ENCODE results near the gene SRSF8.
A peak's percentile ranks its signal among the peaks of the same experiment; 100 is the strongest.

SRSF8 gene

DNA sequence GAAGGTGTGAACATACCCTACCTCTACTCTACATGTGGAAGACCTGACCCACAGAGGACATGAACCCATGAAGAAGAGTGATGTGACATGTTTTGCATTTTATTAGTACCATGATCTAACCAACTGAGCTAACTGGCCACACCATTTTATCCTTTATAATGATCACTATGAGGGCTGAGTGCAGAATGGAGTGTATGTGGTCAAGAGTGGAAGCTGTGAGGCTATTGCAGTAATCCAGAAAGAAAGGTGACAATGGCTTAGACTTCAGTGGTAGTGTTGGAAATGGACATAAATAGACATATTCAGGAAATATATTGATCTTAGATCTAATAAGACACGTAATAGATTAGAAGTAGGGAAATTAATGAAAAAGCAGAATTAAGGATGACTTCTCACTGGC, 3.8 kb downstream of the SRSF8 start:
- no peak for DNase-seq

DNA sequence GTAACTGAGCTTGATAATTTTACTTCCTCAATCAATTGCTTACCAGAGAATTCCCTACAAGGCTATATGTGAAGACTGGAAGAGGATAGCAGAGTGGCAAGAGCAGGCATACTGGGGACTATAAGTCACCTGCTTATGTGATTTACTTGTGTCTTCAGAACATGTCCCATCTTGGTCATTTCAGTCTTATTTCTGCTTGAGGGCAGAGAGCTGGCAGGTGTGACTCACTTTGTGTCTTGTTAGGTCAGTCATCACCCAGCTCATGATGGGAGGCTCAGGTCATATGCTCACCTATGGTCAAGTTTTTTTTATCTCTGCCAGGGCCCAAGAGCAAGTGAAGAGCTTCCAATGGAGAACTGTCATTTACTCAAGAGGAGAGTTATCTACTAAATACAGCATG, 6.2 kb downstream of the SRSF8 start:
- DNase-seq, result no peak

DNA sequence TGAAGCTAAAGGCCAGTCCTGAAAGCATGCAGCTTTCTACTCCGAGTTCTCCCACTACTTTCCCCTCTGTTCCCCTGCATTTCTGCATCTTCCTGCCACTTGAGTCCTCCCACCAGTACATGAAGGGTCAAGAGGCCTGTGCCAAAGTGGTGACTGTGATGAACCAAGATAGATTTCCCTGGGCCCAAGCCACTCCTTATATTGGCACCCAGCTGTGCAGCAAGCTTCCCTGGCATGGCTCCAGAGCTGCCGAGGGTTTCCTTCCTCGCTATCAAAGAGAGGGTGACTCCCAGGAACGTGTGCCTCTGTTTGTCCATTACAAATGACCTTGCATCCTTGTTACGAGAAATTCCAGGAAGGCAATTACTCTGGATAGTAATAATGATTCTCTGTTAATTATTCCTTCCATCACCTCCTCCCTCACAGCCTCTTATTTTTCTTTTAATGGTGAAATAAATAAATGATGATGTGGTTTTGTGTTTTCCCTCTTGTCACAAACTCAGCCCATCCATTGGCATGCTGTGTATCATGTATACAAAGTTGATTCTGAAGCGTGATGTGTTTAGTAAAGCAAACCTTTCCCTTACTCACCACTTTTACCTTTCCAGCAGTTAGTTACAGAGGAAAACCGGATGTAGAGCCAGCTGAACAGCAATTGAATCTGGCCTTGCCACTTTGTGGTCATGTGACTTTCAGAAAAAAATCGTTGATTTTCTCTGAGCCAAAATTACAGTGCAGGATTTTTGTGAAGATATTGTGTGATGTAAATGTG, 8.3 kb downstream of the SRSF8 start:
- DNase-seq, result no peak

DNA sequence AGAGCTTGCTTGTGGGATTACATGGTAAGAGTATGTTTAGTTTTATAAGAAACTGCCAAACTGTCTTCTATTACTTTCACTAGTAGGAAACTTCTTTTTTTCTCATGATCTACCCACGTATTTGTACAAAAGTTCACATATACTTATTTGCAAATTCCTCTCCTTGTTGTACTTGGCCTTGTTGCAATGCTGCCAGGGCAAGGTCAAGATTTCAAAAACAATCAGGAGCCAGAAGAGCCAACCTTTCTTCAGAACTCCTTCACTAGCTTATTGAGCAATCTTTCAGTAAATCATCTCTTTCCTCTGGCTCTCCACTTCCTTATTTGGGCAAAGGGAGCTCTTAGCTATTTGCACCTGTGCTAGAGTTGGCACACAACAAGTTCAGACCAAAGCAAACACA, 9.7 kb downstream of the SRSF8 start:
- no peak for DNase-seq

DNA sequence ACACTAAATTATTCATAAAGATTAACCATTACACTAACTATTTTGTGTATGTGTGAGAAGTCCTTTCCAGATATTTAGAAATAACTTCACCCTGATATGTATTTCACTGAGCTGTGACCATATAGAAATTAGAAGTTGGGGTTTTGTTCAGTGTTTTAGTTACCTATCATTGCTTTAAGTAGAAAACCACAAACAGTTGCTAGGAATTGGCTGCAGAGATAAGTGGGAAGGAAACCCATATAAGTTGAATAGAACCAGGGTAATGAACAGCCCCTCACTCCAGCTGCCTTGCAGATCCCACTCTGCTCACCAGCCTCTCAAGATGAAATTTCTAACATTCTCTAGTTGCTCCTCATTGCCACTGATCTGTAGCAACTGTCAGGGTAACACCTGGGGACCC, 10.3 kb downstream of the SRSF8 start:
- no peak for DNase-seq

DNA sequence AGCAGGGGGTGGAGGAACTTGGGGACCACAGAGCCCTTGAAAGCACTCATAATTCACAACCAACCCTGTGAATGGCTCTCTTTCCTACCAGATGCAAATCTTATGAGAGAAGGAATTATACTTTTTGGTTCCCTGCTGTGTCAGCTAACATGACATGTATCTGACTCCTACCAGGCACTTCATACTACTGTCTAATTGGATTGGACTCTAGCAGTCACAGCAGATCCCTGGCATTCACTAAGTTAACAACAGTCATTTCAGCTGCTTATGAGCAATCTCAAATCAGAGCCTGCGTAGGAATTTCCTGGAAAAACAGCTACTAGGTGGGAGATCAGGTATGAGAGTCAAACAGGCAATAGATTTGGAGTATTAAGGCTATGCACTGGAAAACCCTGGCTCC, 11.8 kb downstream of the SRSF8 start:
- DNase-seq, result no peak

DNA sequence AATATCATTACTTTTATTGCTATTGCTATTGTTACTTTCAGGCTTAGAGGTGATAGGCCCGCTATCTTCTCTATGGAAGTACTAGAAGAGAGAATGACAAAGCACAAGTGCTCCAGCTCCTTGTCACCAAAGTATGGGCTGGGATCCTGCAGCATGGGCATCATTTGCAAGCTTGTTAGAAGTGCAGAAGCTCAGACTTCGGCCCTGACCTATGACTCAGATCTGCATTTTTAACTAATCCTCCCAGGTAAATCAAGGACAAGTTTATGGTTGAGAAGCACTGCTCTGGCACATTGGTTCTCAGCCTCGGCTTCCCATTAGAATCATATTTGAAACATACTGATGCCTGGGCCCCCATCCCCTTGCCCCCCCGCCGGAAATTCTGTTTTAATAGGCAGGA, 14.3 kb downstream of the SRSF8 start:
- DNase-seq, result no peak

DNA sequence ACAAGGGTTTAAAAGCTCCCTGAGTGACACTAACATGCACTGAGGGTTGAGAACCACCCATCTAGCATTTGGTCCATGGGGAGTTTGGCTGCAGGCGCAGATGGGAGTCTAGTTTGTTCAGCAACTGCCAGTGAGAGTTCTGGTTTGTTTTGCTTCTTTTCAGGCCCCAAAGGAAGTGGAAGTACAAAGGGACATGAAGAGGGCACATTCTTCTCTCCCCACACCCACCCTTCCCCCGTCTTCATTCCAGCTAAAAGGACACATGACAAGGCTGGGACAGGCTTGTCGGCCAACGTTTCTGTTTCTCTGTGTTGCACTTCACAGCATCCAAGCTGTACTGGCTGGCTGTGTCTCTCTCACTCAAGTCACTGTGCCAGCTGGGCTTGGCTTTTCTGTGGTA, 14.7 kb downstream of the SRSF8 start:
- no peak for DNase-seq

DNA sequence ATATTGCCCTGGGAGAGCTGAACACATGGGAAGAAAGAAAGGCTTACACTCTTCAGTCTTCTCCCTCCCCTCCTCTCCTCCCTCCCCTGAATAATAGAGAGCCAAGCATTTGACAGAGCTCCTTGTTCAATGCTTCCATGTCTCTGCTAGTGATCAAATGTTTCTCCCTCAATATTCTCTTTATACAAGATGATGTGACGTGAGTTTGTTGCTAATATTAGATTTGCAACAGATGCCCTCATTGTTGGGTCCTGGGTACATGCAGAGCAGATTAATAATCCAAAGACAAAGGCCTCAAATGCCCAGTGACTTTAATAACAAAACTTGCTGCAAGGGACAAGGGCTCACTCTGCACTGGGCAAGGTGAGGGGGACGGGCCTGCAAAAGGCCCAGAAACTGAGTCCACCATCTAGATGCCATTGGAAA, 15.9 kb downstream of the SRSF8 start:
- no peak for DNase-seq

DNA sequence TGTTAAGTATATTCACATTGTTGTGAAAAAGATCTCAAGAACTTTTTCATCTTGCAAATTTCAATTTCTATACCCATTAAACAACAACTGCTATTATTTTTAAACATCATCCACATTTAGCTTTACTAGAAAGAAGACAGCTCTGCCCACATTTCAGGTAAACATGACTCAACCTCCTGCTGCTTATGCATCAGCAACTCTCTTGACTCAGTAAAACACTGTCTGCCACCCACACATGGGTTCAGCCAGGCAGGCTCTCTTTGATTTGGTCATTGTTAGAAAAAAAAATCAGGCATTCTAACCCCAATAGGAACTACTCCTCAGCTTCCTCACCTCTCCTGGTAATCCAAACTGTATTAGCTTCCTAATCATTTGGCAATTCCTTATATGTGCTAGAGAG, 17.8 kb downstream of the SRSF8 start:
- no peak for DNase-seq

DNA sequence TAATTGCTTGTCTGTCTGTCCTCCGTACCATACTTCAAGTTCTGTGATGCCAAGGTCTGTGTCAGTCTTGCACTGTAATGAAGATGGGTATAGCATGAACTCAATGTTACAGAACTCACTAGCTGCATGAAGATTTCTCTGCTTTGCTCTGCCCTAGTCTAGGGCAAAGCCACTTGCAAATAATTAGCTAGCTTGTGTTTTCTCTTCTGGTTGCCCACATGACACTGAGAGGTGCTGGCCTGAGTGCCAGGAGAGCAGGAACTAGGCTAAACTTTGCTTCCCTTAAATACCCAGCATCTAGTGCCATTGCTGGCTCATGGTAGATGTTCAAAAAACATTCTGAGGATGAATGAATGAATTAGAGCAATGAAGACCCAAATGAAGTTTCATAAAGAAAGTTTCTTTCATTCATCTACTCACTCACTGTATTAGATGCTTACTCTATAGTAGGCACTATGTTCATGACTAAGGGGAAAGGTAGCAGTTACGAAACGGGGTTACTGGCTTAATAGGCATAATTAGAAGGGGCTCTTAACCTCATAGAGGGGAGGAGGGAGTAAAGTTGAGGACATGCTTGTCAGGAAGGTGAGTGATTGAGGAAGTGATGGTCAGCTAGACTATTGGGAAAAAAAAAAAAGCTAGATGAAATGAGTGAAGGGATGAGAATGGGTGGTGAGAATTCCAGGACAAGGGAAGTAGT, 18.5 kb downstream of the SRSF8 start:
- DNase-seq, result no peak

DNA sequence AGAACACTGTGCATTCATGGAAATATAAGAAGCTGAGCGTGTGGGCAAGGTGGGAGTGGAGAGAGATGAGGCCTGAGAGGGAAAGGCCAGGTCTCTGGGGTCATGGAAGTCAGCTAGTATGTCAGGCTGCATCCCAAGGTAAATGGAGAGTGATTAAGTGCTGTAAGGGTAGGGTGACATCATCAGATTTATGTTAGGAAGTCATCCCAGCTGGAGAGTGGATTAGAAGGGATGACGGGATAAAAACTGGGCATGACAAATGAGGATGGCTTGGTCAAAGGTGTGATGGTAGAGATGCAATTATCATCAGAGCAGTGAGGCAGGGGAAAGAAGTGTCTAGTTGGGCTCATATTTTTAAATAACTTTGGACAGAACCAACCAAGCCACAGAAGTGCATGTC, 19.4 kb downstream of the SRSF8 start:
- no peak for DNase-seq

DNA sequence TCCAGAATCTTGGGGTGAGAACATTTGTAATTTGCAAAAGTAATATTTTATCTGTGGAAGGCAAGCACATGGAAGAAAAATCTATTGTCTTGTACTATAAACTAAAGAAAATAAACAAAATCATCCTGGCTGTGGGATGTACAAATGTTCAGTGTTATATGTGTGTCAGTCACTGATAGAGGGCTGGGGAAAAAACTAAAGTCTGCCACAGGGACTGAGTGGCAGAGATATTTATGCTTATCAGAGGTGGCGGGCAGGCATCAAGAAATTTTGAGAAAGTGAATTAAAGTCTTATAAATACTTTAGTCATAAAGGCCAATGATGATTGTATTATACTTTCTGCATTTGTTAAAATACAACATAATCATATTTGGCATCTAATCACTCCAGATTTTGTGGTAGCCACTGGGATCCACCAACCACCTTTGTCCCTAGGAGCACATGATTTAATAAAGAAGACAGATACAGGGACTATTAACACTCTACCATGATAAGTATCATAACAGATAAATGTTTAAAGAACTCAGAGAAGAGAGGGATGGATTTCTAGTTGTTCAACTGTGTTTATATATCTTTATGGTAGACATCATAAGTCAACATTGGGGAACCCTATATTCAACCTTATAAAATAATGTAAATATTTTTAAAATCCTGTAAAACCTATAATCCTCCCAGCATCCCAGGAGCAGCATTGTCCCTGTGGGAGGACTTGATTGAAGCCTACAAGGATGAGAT, 20.3 kb downstream of the SRSF8 start:
- DNase-seq, result no peak

DNA sequence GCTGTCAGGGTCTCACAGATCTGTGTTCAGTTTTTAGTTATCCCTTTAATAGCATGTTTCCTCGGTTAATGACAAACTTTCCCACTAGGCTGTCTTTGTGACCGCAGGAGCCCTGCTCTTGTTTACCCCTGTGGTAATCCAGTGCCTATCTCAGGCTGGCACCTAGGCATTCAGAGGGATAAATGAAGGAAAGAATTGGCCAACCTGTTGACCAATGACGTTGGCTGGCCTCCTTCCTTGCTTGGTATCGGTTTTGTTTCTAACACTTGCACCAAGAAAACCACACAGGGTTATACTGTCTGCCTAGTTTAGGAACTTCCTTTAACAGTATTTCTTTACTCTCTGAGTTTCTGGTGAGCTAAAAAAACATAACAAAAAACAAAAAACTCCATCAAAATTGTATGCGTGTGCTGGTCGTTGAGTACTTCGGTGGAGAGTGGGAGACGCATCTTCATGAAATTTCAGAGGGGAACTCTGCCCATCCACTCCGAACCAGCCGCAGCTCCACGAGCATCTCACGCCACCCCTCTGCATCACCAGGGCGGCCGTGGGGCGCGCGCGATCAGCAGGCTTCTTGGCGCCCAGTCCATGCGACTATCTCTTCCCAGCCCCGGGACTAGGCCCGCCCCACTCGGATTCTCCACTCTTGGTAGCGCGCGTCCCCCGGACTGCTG, 22.4 kb downstream of the SRSF8 start:
- peak; percentile 34 for DNase-seq

DNA sequence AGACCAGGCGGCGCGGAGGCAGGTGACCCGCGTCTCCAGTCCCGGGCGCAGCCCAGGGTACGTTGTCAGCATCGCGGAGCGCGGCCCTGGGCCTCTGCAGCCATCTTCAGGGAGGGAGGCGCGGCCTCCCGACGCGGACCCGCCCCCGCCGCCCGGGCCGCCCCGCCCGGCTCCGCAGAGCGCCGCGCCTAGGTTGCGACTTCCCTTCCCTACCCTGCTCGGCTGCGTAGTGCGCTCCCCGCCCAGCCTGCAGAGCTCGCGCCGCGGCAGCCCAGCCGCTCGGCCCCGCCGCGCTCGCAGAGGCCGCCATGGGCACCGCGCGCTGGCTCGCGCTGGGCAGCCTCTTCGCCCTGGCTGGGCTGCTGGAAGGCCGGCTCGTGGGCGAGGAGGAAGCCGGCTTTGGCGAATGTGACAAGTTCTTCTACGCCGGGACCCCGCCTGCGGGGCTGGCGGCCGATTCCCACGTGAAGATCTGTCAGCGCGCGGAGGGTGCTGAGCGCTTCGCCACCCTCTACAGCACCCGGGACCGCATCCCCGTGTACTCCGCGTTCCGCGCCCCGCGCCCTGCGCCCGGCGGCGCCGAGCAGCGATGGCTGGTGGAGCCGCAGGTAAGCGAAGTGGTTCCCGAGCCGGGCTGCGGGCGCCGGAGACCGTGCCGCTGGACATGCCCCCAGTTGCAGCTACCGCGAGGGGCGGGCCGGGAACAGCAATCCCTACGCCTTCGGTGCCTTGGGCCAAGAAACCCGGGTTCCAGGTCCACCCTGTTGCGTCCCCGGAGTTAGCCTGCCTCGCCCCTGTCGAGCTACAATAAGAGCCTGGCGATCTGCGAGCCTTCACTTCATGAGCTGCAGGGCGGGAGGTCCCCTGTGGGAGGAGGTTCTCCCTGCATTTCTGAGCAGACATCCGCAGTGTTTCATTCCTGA, 23.2 kb downstream of the SRSF8 start, which contains the start of gene ENDOD1:
ENDOD1 (plus strand) TSS at position 227 of the 923 bp plus-strand sequence; CDS start at position 309, 82 bp downstream.
- DNase-seq, result peak; percentile 85

DNA sequence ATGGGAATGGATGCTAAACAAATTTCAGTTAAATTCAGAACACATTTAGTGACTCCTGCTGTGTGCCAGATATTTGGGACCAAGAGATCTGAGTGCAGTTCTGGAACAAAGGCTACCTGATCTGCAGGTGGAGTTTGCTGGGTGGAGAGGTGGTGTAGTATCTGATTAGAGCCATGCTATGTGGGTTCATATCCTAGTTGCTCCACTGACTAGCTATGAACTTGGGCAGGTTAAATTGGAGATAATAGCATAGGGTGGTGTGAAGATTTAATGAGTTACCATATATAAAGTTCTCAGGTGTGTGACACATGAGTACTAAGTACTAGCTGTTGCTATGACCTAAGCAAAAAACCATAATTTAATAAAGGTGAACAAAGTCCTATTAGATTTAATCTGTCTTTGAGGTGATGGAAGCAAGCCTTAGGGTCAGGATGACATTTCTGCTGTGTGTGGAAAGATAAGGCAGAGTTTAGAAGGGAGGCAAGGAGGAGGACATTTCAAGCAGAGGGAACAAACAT, 25.0 kb downstream of the SRSF8 start:
- DNase-seq, result no peak

DNA sequence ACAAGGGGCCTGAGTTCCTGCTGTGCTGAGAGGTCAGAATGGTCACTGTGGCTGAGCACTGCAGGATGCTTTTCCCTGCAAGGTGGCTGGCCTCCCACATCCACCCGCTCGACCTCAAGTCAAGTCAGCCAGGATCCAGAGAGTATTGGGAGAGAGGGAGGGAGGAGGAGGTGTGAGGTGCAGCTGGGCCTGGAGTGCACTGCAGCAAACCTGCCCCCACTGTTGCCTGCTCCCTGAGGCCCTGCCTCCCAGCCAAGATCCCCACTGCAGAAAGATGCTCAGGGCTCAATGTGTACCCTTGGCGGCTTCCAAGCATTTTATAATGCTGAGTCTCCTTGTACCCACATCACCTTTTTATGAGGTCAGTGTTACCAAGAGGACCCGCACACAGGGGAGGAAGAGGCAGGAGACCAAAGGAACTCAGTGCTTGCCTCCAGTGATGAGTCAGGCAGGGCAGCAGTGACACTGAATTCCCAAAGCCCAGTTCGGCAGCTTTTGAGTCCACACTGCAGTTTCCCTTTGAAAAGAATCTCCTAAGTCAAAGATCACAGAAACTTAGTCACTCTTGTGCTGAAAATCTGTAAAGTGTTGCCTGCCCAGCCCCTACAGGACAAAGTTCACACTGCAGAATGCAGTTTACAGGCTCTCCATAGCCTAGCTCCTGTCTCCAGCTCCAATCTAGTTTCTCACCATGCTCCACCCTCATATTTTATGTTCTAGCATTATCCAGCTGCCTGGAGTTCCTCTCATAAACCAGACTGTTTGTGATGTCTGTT, 26.0 kb downstream of the SRSF8 start:
- no peak for DNase-seq

DNA sequence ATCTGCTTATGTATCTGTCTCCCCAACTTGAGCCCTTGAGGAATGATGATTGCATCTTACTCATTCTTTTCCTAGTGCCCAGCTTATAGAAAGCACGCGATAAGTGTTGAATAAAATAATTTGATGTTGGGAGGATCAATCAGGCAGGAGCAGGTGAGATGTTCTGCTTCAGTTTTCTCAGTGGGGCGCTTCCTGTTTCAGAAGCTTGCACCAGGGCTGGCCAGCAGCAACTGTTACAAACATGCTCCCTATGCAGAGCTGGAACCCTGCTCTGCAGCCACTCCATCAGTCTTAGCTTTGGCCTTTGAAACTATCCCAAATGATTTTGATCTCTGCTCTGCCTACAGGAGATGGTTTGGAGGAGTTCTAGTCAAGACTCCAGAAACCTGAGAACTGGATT, 26.8 kb downstream of the SRSF8 start:
- no peak for DNase-seq

DNA sequence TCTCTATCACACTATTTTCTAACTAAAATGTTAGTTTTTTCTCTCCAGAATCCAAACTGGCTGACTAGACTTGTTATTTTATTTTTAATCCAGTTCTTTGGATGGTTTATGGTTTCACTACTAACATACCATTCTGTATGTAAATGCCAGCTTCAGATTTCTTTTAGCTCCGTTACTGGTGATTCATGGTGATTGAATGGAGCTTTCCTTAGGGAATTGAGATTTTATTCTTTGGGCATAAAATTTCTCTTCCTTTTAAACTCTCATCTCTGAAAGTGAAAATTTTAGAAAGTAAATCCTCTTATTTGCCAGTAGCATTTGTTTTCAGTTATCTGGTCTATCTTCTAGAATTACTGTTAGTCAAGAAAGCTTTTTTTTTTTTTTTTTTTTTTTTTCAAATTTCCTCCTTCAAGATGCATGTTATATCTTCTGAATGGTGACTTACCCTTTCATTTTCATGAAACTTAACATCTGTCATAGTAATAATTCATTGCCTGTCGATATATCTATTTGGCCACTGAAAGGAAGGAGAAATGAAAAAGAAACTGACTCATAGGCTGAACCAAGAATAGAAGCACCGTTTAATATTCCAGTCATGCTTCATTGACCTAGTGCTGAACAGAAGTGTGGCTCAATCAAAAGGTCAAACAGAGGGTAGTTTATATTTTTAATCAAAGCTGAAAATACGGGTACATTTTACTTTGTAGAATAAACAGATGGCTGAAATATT, 29.3 kb downstream of the SRSF8 start:
- DNase-seq, result no peak

DNA sequence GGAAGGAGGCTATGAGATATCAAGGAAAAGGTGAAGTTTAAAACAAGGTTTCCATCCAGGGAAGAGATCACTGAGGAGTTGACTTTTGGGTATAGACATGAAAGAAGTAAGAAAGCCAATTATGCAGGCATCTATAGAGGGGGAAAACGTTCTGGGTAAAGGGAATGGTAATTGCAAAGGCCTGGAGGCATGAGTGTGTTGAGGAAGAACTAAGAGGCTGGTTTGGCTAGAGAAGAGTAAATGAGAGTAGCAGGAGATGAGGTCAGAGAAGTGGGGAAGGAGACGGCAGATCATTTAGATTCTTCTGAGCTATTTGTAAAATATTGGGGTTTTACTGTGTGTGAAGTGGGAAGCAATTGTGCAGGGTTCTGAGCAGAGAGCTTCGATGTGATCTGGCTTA, 30.5 kb downstream of the SRSF8 start:
- no peak for DNase-seq
